ENCODE results near the gene TLR10.

GRCh38 chr4:38730493-38730829 is 52.3 kb downstream of the TLR10 start:
- TF ChIP-seq, protein P1, sequence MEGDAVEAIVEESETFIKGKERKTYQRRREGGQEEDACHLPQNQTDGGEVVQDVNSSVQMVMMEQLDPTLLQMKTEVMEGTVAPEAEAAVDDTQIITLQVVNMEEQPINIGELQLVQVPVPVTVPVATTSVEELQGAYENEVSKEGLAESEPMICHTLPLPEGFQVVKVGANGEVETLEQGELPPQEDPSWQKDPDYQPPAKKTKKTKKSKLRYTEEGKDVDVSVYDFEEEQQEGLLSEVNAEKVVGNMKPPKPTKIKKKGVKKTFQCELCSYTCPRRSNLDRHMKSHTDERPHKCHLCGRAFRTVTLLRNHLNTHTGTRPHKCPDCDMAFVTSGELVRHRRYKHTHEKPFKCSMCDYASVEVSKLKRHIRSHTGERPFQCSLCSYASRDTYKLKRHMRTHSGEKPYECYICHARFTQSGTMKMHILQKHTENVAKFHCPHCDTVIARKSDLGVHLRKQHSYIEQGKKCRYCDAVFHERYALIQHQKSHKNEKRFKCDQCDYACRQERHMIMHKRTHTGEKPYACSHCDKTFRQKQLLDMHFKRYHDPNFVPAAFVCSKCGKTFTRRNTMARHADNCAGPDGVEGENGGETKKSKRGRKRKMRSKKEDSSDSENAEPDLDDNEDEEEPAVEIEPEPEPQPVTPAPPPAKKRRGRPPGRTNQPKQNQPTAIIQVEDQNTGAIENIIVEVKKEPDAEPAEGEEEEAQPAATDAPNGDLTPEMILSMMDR (conservative IDR thresholded peaks at IDR 0.05; ENCODE audit: low read depth, low read length): no peak
- no peak for TF ChIP-seq EZH2 (IDR thresholded peaks at IDR 0.05; ENCODE audit: borderline replicate concordance, low read depth, low read length, poor library complexity, severe bottlenecking)
